K562 (cell line): ENCODE data around the gene MGRN1. TPM values are rescaled to one million over a fixed set of nuclear protein-coding genes. Genes with fewer than 3 reads are reported as not detected.

Experiments used
- BDP1 ChIP-seq: IDR thresholded peaks from 3 replicates; pipeline ENCODE4 v1.6.1; 2011; ENCODE audit not compliant: insufficient read length, insufficient read depth
- FOXK1 ChIP-seq: sonication (generic); formaldehyde crosslinking; IDR thresholded peaks from 2 replicates; pipeline ENCODE4 v1.8.0; 2022; ENCODE audit warnings: missing genetic modification reagents, mild to moderate bottlenecking, borderline replicate concordance
- HMG20B ChIP-seq: fragments of 250-450 bp; sonication (Bioruptor Pico); IDR thresholded peaks from 2 replicates; pipeline ENCODE4 v1.5.0; 2021; ENCODE audit warnings: mild to moderate bottlenecking
- KAT7 ChIP-seq: sonication (generic); formaldehyde crosslinking; IDR thresholded peaks from 2 replicates; pipeline ENCODE4 v1.8.0; 2022; ENCODE audit warnings: missing genetic modification reagents, mild to moderate bottlenecking, borderline replicate concordance
- LARP7 ChIP-seq: fragments of 450-650 bp; IDR thresholded peaks from 2 replicates; pipeline ENCODE4 v1.6.1; 2016
- MEF2A ChIP-seq: IDR thresholded peaks from 2 replicates; pipeline ENCODE4 v1.6.1; 2011; ENCODE audit warnings: low read depth, mild to moderate bottlenecking, low read length, moderate library complexity; ENCODE audit not compliant: control insufficient read depth
- MTA3 ChIP-seq: fragments of 450-650 bp; formaldehyde crosslinking; IDR thresholded peaks from 2 replicates; pipeline ENCODE4 v1.6.1; 2017; ENCODE audit warnings: mild to moderate bottlenecking, borderline replicate concordance
- MYNN ChIP-seq, 2 experiments: sonication (generic); formaldehyde crosslinking in 1 of 2; IDR thresholded peaks; 2 replicates each; pipeline versions ENCODE4 v1.5.0 to v1.6.1; 2016 to 2020; ENCODE audit warnings: antibody characterized with exemption in 1 of 2, missing genetic modification reagents in 1 of 2
- NCOR1 ChIP-seq: fragments of 450-650 bp; IDR thresholded peaks from 2 replicates; pipeline ENCODE4 v1.6.1; 2016; ENCODE audit warnings: mild to moderate bottlenecking, moderate library complexity
- PCBP1 ChIP-seq: fragments of 200-400 bp; formaldehyde crosslinking; IDR thresholded peaks from 2 replicates; pipeline ENCODE4 v1.6.1; 2018; ENCODE audit warnings: mild to moderate bottlenecking, low read depth, low read length; ENCODE audit not compliant: poor library complexity, severe bottlenecking
- RBBP5 ChIP-seq: fragments of 200-600 bp; sonication (generic); IDR thresholded peaks from 2 replicates; pipeline ENCODE4 v1.6.1; 2012; ENCODE audit warnings: borderline replicate concordance, mild to moderate bottlenecking, low read length, control low read depth, inconsistent platforms; ENCODE audit not compliant: insufficient read depth, poor library complexity, severe bottlenecking
- RBM14 ChIP-seq: fragments of 200-400 bp; formaldehyde crosslinking; IDR thresholded peaks from 2 replicates; pipeline ENCODE4 v1.6.1; 2018; ENCODE audit warnings: low read depth, mild to moderate bottlenecking, low read length, moderate library complexity, borderline replicate concordance; ENCODE audit not compliant: insufficient read depth
- SAP30 ChIP-seq: fragments of 200-600 bp; sonication (generic); IDR thresholded peaks from 2 replicates; pipeline ENCODE4 v1.6.1; 2012; ENCODE audit warnings: borderline replicate concordance, low read depth, mild to moderate bottlenecking, moderate library complexity, low read length, control low read depth, inconsistent platforms; ENCODE audit not compliant: insufficient read depth, poor library complexity, severe bottlenecking
- TEAD4 ChIP-seq, 2 experiments: sonication (generic) in 1 of 2; formaldehyde crosslinking in 1 of 2; IDR thresholded peaks; 2 replicates each; pipeline versions ENCODE4 v1.6.1 to v1.8.0; 2012 to 2022; ENCODE audit warnings: borderline replicate concordance in 1 of 2, inconsistent platforms in 1 of 2, low read length in 1 of 2, mild to moderate bottlenecking in 1 of 2, missing genetic modification reagents in 1 of 2
- WHSC1 ChIP-seq: IDR thresholded peaks from one replicate; pipeline ENCODE4 v1.6.1; 2012; ENCODE audit warnings: low read length, control low read depth, inconsistent platforms
- ZKSCAN8 ChIP-seq: fragments of 200-800 bp; sonication (Bioruptor generic); IDR thresholded peaks from 2 replicates; pipeline ENCODE4 v1.6.1; 2016; ENCODE audit warnings: missing genetic modification characterization, missing compliant biosample characterization
- ZNF408 ChIP-seq: fragments of 250-450 bp; sonication (Bioruptor Pico); IDR thresholded peaks from 2 replicates; pipeline ENCODE4 v1.4.0; 2020; ENCODE audit warnings: low read depth, mild to moderate bottlenecking, moderate library complexity
- polyA plus RNA-seq, 8 experiments: library from polyadenylated mRNA; depleted of rRNA in 4 of 8; stranded (reverse) in 5 of 8; unstranded in 3 of 8; fragments of >200 nt; fragmentation: Nextera tagmentation in 2 of 8; fragmentation: Illumina TruSeq in 1 of 8; extraction: Ambion mirVana in 2 of 8; extraction: Trizol in 1 of 8; gene quantifications; 2 replicates each; pipeline versions ENCODE4 v1.2.1 to v1.2.3, GENCODE V29; 2011 to 2014; ENCODE audit warnings: inconsistent platforms in 1 of 8, missing spikeins in 1 of 8
- total RNA-seq, 7 experiments: library from RNA; depleted of rRNA in 6 of 7; stranded (reverse); fragments of >200 nt in 6 of 7; fragmentation: Illumina TruSeq in 2 of 7; extraction: Trizol in 2 of 7; gene quantifications; 2 replicates each; pipeline versions ENCODE4 v1.2.1 to v1.2.3, GENCODE V29; 2011 to 2021; ENCODE audit warnings: low replicate concordance in 1 of 7
- TF ChIP-seq, protein P1 (sequence below): sonication (generic); formaldehyde crosslinking; IDR thresholded peaks from 2 replicates; pipeline ENCODE4 v1.8.0; 2022; ENCODE audit warnings: mild to moderate bottlenecking, missing genetic modification reagents, borderline replicate concordance
- TF ChIP-seq, protein P2 (sequence below), 2 experiments: IDR thresholded peaks; 2 replicates each; pipeline ENCODE4 v1.6.1; 2012; ENCODE audit warnings: improper control_type of control experiment in 2 of 2, low read depth in 2 of 2, low read length in 2 of 2, borderline replicate concordance in 1 of 2
- TF ChIP-seq, protein P3 (sequence below): IDR thresholded peaks from 2 replicates; pipeline ENCODE4 v1.6.1; 2016; ENCODE audit warnings: missing genetic modification characterization, missing compliant biosample characterization

MGRN1 gene
- total and polyA plus RNA-seq, 9 of the 15 experiments (the other 6 are each of a cell fraction or from before 2014, with no cell fraction given), result 0.15 to 37.9 (median 6.0) TPM

DNA sequence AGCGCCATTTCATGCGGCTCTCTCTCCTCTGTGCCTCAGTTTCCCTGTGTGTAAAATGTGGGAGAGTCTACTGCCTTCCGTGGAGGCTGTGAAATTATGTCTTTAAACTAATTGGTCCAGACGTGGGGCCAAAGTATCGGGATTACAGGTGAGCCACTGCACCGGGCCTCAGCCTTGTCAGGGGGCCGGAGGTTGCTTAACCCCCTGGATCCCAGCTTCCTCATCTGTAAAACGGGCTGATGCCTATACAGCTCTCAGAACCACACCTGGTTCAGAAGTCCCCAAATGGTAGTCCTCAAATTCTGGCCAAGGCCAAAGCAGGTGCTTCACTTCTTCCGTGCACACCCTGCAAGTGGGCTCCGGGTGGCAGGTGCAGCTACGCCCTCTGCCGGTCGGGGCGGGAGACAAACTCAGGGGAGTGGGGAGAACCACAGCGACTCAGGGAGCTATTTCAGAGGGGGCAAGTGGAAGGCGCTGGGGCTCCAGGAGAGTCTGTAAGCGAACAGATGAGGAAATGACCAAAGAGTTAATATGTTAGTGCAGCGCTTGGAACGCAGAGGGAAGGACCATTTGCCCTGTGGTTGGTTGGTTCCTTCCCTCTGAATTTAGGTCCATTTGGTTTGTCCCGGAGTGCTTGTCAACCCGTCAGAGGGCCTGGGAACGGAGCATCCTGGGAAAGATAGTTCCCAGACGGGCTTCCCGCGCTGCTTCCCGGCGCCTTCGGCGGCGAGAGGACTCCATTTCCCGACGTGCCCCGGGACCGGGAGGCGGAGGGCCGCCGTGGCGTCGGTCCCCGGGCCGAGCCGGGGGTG lies at the start of gene MGRN1 (continued):
- TF ChIP-seq KAT7 (CRISPR knock-in tag), result no peak
- no peak for TF ChIP-seq BDP1
- no peak for TF ChIP-seq MEF2A
- TF ChIP-seq ZNF408 (CRISPR knock-in tag), result no peak
- no peak for TF ChIP-seq RBM14
- TF ChIP-seq MTA3, result peak; percentile 85
- TF ChIP-seq TEAD4 (IDR thresholded peaks at IDR 0.05; ENCODE audit: low read length), result 0 out of 2 replicates have a peak, but pooled peaks have one; percentile 23
- no peak for TF ChIP-seq TEAD4 (CRISPR knock-in tag; IDR thresholded peaks at IDR 0.05; ENCODE audit: borderline replicate concordance)
- TF ChIP-seq FOXK1 (CRISPR knock-in tag), result no peak
- TF ChIP-seq, protein P1, sequence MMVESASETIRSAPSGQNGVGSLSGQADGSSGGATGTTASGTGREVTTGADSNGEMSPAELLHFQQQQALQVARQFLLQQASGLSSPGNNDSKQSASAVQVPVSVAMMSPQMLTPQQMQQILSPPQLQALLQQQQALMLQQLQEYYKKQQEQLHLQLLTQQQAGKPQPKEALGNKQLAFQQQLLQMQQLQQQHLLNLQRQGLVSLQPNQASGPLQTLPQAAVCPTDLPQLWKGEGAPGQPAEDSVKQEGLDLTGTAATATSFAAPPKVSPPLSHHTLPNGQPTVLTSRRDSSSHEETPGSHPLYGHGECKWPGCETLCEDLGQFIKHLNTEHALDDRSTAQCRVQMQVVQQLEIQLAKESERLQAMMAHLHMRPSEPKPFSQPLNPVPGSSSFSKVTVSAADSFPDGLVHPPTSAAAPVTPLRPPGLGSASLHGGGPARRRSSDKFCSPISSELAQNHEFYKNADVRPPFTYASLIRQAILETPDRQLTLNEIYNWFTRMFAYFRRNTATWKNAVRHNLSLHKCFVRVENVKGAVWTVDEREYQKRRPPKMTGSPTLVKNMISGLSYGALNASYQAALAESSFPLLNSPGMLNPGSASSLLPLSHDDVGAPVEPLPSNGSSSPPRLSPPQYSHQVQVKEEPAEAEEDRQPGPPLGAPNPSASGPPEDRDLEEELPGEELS (CRISPR knock-in tag), result no peak
- TF ChIP-seq LARP7, result no peak; the same call in 1 of the 2 replicates
- TF ChIP-seq, protein P2, sequence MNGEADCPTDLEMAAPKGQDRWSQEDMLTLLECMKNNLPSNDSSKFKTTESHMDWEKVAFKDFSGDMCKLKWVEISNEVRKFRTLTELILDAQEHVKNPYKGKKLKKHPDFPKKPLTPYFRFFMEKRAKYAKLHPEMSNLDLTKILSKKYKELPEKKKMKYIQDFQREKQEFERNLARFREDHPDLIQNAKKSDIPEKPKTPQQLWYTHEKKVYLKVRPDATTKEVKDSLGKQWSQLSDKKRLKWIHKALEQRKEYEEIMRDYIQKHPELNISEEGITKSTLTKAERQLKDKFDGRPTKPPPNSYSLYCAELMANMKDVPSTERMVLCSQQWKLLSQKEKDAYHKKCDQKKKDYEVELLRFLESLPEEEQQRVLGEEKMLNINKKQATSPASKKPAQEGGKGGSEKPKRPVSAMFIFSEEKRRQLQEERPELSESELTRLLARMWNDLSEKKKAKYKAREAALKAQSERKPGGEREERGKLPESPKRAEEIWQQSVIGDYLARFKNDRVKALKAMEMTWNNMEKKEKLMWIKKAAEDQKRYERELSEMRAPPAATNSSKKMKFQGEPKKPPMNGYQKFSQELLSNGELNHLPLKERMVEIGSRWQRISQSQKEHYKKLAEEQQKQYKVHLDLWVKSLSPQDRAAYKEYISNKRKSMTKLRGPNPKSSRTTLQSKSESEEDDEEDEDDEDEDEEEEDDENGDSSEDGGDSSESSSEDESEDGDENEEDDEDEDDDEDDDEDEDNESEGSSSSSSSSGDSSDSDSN (IDR thresholded peaks at IDR 0.05; ENCODE audit: borderline replicate concordance in 1 of 2, low read depth in 2 of 2, low read length in 2 of 2), result no peak
- TF ChIP-seq NCOR1, result no peak
- TF ChIP-seq WHSC1, result no peak
- no peak for TF ChIP-seq RBBP5
- TF ChIP-seq MYNN (IDR thresholded peaks at IDR 0.05), result peak; percentile 47; the same call in 1 of the 2 replicates
- TF ChIP-seq MYNN (CRISPR knock-in tag; IDR thresholded peaks at IDR 0.05), result no peak
- TF ChIP-seq PCBP1, result no peak
- no peak for TF ChIP-seq HMG20B (CRISPR knock-in tag)
- TF ChIP-seq, protein P3, sequence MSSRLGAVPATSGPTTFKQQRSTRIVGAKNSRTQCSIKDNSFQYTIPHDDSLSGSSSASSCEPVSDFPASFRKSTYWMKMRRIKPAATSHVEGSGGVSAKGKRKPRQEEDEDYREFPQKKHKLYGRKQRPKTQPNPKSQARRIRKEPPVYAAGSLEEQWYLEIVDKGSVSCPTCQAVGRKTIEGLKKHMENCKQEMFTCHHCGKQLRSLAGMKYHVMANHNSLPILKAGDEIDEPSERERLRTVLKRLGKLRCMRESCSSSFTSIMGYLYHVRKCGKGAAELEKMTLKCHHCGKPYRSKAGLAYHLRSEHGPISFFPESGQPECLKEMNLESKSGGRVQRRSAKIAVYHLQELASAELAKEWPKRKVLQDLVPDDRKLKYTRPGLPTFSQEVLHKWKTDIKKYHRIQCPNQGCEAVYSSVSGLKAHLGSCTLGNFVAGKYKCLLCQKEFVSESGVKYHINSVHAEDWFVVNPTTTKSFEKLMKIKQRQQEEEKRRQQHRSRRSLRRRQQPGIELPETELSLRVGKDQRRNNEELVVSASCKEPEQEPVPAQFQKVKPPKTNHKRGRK, result no peak
- no peak for TF ChIP-seq SAP30
- no peak for TF ChIP-seq ZKSCAN8 (CRISPR knock-in tag)
